Natural killer cell (primary cell): ENCODE data around the gene SH3D19. TPM values are rescaled to one million over a fixed set of nuclear protein-coding genes. Genes with fewer than 3 reads are reported as not detected.

Source experiments
- ATAC-seq, 3 donors: fragments of 150-1000 bp in 2 of 3; fragments of 200-7000 bp in 1 of 3; cut with Tn5 transposase; 1 replicate in 1 of 3; 2 replicates in 2 of 3; pipeline ENCODE4 v1.10.0; 2021; ENCODE audit warnings: mild to moderate bottlenecking in 2 of 3, moderate library complexity in 2 of 3
- DNase-seq, 2 donors: peaks; one replicate each; pipeline versions ENCODE4 v3.0.0 to v3.0.0-alpha.2; 2013 to 2021; ENCODE audit warnings: mixed read lengths in 1 of 2
- H3K27ac ChIP-seq: one replicate; pipeline ENCODE4 v1.5.1; 2013; ENCODE audit warnings: mild to moderate bottlenecking, low read length
- H3K27me3 ChIP-seq: one replicate; pipeline ENCODE4 v1.6.1; 2013; ENCODE audit warnings: low read length; ENCODE audit not compliant: control insufficient read depth, insufficient read depth
- H3K36me3 ChIP-seq: one replicate; pipeline ENCODE4 v1.6.1; 2013; ENCODE audit warnings: low read length; ENCODE audit not compliant: control insufficient read depth, insufficient read depth
- H3K4me1 ChIP-seq: one replicate; pipeline ENCODE4 v1.6.1; 2013; ENCODE audit warnings: low read length; ENCODE audit not compliant: control insufficient read depth, insufficient read depth
- H3K4me3 ChIP-seq: one replicate; pipeline ENCODE4 v1.5.1; 2013; ENCODE audit warnings: low read length
- H3K9me3 ChIP-seq: one replicate; pipeline ENCODE4 v1.6.1; 2013; ENCODE audit warnings: low read length; ENCODE audit not compliant: control insufficient read depth, insufficient read depth
- H3K27ac Mint-ChIP-seq, 2 donors: one replicate each; pipeline ENCODE4 v1.8.0; 2022; ENCODE audit warnings: mild to moderate bottlenecking in 2 of 2, mixed read lengths in 2 of 2, moderate library complexity in 1 of 2
- H3K27me3 Mint-ChIP-seq, 2 donors: one replicate each; pipeline ENCODE4 v1.8.0; 2022; ENCODE audit warnings: low read depth in 2 of 2, mixed read lengths in 2 of 2
- H3K36me3 Mint-ChIP-seq: one replicate; pipeline ENCODE4 v1.8.0; 2022; ENCODE audit warnings: mixed read lengths
- H3K4me1 Mint-ChIP-seq, 2 donors: one replicate each; pipeline ENCODE4 v1.8.0; 2022; ENCODE audit warnings: mixed read lengths in 2 of 2
- H3K4me3 Mint-ChIP-seq: one replicate; pipeline ENCODE4 v1.8.0; 2022; ENCODE audit warnings: mild to moderate bottlenecking, moderate library complexity, mixed read lengths
- H3K9me3 Mint-ChIP-seq, 2 donors: one replicate each; pipeline ENCODE4 v1.8.0; 2022; ENCODE audit warnings: mixed read lengths in 2 of 2
- CTCF ChIP-seq: fragments of 200-600 bp; IDR thresholded peaks from one replicate; pipeline ENCODE4 v1.8.0; 2022; ENCODE audit warnings: antibody characterized with exemption
- WGBS: methylation state at CpG from one replicate; pipeline ENCODE4 v1.1.7; 2013; ENCODE audit warnings: missing lambda C conversion rate; ENCODE audit not compliant: insufficient coverage; 5-methylcytosine and 5-hydroxymethylcytosine counted together
- intact Hi-C: fragments of 100-400 bp; cut with micrococcal nuclease; formaldehyde crosslinking; loops from one replicate; pipeline ENCODE4 v1.14.2; 2022
- total RNA-seq, 4 donors: library from RNA; stranded (reverse); fragments of 120-200 nt in 1 of 4; gene quantifications; one replicate each; pipeline versions ENCODE4 v1.2.3 to v1.2.4, GENCODE V29; 2013 to 2022

SH3D19 gene
- total RNA-seq, 3 donors from 2014 or later (not counting 1 experiment from before 2014, with no cell fraction given), result 0.13 TPM; not detected in 2

GRCh38 chr4:151152028-151152427, 173.4 kb downstream of the SH3D19 start:
- no peak overlapping the region for H3K4me3 Mint-ChIP-seq
- WGBS, result 0% methylated on average over 1 of the region's 1 CpG
- ATAC-seq, result no peak

DNA sequence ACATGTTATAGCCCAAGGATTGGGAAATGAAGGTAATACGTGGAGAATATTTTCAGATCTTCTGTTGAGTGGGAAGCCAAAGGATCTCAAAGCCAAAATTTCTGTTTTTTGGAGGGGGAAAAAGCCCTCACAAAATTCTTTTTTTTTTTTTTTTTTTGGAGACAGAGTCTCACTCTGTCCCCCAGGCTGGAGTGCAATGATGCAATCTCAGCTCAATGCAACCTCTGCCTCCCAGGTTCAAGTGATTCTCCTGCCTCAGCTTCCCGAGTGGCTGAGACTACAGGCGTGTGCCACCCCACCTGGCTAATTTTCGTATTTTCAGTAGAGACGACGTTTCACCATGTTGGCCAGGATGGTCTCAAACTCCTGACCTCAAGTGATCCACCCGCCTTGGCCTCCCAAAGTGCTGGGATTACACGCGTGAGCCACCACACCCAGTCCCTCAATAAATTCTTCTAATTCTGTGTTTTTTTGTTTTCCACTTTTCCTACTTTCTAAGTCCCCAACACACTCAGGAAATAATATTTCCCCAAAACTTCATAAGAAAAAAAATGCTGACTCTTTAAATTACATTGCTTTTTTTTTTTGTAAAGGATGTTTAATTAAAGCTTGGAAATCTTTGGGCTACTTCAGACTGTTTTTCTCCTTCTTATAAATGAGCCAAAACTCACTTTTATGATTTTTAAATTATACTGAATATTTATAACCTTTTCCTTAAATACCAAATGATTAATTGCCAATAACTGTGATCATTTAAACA, 174.4 kb downstream of the SH3D19 start:
- Mint-ChIP-seq H3K4me1 (no peaks in the 10 kb centered on the region), H3K4me3 (no peak overlapping the region), H3K9me3 (no peaks in the 10 kb centered on the region), H3K36me3 (no peaks in the 10 kb centered on the region), H3K27ac (no peak overlapping the region), H3K27me3 (peaks cover 3% of the 10 kb centered on the region in 2 donors)
- DNase-seq, result no peak
- H3K4me3 ChIP-seq, result no peak overlapping the region
- intact Hi-C loops, result no loop called here
- ATAC-seq, result no peak
- H3K27ac ChIP-seq, result no peak overlapping the region
- WGBS, result 88% methylated on average over 9 of the region's 9 CpGs
- no peaks in the 10 kb centered on the region for H3K4me1 ChIP-seq
- no peaks in the 10 kb centered on the region for H3K36me3 ChIP-seq
- H3K27me3 ChIP-seq, result no peaks in the 10 kb centered on the region
- TF ChIP-seq CTCF, result no peak
- H3K9me3 ChIP-seq, result no peaks in the 10 kb centered on the region

More at GRCh38 chr4:151152028-151152427, 173.4 kb downstream of the SH3D19 start:
- intact Hi-C loops, result no loop called here
- Histone ChIP-seq H3K4me1 (no peaks in the 10 kb centered on the region), H3K27me3 (no peaks in the 10 kb centered on the region), H3K36me3 (no peaks in the 10 kb centered on the region), H3K9me3 (no peaks in the 10 kb centered on the region), H3K27ac (no peak overlapping the region), H3K4me3 (no peak overlapping the region)
- H3K27ac Mint-ChIP-seq, result no peak overlapping the region
- H3K9me3 Mint-ChIP-seq, result no peaks in the 10 kb centered on the region
- no peak for DNase-seq
- no peaks in the 10 kb centered on the region for H3K4me1 Mint-ChIP-seq
- TF ChIP-seq CTCF, result no peak
- peaks cover 3 to 11% of the 10 kb centered on the region in 2 donors for H3K27me3 Mint-ChIP-seq
- no peaks in the 10 kb centered on the region for H3K36me3 Mint-ChIP-seq

DNA sequence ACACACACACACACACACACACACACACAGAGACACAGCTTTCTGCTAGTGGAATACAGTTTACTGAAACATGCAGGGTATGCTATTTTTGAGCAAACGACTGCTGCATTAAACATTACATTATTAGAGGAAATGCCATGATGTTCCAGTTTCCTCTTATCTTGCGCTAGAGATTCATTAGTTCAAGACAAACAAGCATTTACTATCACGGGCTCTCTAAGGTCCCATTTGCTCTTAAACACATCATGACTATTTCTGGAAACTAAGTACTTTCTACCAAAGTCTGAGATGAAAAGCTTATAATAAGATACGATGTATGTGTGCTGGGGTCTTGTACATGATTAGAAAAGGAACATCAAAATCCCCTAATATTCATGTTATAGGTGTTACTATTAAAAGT, 177.1 kb downstream of the SH3D19 start:
- Histone ChIP-seq H3K36me3 (no peaks in the 10 kb centered on the region), H3K4me3 (no peak overlapping the region), H3K9me3 (no peaks in the 10 kb centered on the region), H3K27me3 (no peaks in the 10 kb centered on the region), H3K27ac (no peak overlapping the region), H3K4me1 (no peaks in the 10 kb centered on the region)
- Mint-ChIP-seq H3K27me3 (peaks cover 0 to 3% of the 10 kb centered on the region in 2 donors), H3K9me3 (no peaks in the 10 kb centered on the region), H3K4me1 (no peaks in the 10 kb centered on the region), H3K36me3 (no peaks in the 10 kb centered on the region), H3K4me3 (no peak overlapping the region), H3K27ac (no peak overlapping the region)
- intact Hi-C loops, result no loop called here
- TF ChIP-seq CTCF, result no peak
- DNase-seq, result no peak
- ATAC-seq, result no peak
- 79% methylated on average over 3 of the region's 4 CpGs for WGBS

GRCh38 chr4:151147000-151147399, 178.4 kb downstream of the SH3D19 start:
- H3K36me3 Mint-ChIP-seq, result no peaks in the 10 kb centered on the region
- 83% methylated on average over 2 of the region's 3 CpGs for WGBS
- H3K4me3 Mint-ChIP-seq, result no peak overlapping the region
- TF ChIP-seq CTCF, result no peak
- H3K4me1 ChIP-seq, result no peaks in the 10 kb centered on the region
- no peak overlapping the region for H3K27ac Mint-ChIP-seq
- no peaks in the 10 kb centered on the region for H3K4me1 Mint-ChIP-seq
- H3K27me3 Mint-ChIP-seq, result peaks cover 0 to 3% of the 10 kb centered on the region in 2 donors
- H3K27me3 ChIP-seq, result no peaks in the 10 kb centered on the region
- intact Hi-C loops, result no loop called here
- H3K9me3 Mint-ChIP-seq, result no peaks in the 10 kb centered on the region
- H3K36me3 ChIP-seq, result no peaks in the 10 kb centered on the region
- H3K9me3 ChIP-seq, result no peaks in the 10 kb centered on the region
- DNase-seq (no peak), ATAC-seq (no peak)
- no peak overlapping the region for H3K27ac ChIP-seq
- H3K4me3 ChIP-seq, result no peak overlapping the region
